Upper lobe of left lung (tissue), 4 donors: Measurements from ENCODE around the gene SARNP.

Source experiments
- POLR2A ChIP-seq, 4 donors: fragments of 450-650 bp; IDR thresholded peaks; one replicate each; pipeline ENCODE4 v1.5.1; 2016 to 2017; ENCODE audit warnings: antibody characterized with exemption in 4 of 4, mild to moderate bottlenecking in 2 of 4
- TF ChIP-seq, protein P1 (sequence below), 6 experiments: fragments of 450-650 bp in 4 of 6; fragments of 200-600 bp in 2 of 6; sonication (generic) in 2 of 6; IDR thresholded peaks; one replicate each; pipeline ENCODE4 v1.5.1; 2016 to 2019; ENCODE audit warnings: antibody characterized with exemption in 6 of 6

DNA sequence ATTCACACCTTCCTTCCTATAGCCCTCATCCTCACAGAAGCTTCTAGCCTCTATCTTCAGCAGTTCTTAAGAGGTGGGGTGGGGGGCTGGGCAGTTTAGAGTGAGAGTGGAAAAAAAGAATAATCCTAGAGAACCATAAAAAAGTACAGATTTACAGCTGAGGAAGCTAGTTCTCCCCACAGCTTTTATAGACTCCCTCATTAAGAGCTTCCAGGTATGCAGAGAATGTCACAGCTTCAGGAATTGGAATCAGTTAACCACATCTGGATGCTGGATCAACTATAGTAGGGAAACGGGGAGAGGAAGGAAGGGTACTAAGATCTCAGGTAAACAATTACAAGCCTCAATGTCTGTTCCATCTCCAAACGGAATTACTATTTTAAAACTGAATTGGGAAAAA, 62.3 kb downstream of the SARNP start:
- TF ChIP-seq, protein P1, sequence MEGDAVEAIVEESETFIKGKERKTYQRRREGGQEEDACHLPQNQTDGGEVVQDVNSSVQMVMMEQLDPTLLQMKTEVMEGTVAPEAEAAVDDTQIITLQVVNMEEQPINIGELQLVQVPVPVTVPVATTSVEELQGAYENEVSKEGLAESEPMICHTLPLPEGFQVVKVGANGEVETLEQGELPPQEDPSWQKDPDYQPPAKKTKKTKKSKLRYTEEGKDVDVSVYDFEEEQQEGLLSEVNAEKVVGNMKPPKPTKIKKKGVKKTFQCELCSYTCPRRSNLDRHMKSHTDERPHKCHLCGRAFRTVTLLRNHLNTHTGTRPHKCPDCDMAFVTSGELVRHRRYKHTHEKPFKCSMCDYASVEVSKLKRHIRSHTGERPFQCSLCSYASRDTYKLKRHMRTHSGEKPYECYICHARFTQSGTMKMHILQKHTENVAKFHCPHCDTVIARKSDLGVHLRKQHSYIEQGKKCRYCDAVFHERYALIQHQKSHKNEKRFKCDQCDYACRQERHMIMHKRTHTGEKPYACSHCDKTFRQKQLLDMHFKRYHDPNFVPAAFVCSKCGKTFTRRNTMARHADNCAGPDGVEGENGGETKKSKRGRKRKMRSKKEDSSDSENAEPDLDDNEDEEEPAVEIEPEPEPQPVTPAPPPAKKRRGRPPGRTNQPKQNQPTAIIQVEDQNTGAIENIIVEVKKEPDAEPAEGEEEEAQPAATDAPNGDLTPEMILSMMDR (IDR thresholded peaks at IDR 0.05), result no peak
- no peak for TF ChIP-seq POLR2A (IDR thresholded peaks at IDR 0.05)
